Fibroblast of skin of right biceps (primary cell): ENCODE measurements around the gene RIMS4.

ENCODE experiments used
- DNase-seq: peaks from one replicate; pipeline ENCODE4 v3.0.0-alpha.2; 2013

RIMS4 gene

GRCh38 chr20:44736170-44737021 lies 74.0 kb downstream of the RIMS4 start:
- peak; percentile 92 for DNase-seq

GRCh38 chr20:44735816-44736169 lies 74.6 kb downstream of the RIMS4 start:
- DNase-seq: no peak

- peak; percentile 72 for DNase-seq
Measured at GRCh38 chr20:44734938-44735337, 75.4 kb downstream of the RIMS4 start.

GRCh38 chr20:44733341-44734069 lies 76.8 kb downstream of the RIMS4 start:
- peak; percentile 68 for DNase-seq

GRCh38 chr20:44732327-44732726 lies 78.0 kb downstream of the RIMS4 start:
- no peak for DNase-seq

- no peak for DNase-seq
Measured at GRCh38 chr20:44731657-44732056, 78.7 kb downstream of the RIMS4 start.

- DNase-seq: peak; percentile 97
Measured at GRCh38 chr20:44730441-44730840, 79.9 kb downstream of the RIMS4 start.

- peak; percentile 90 for DNase-seq
Measured at GRCh38 chr20:44728801-44729443, 81.4 kb downstream of the RIMS4 start.

- DNase-seq: no peak
Measured at GRCh38 chr20:44727651-44728050, 82.7 kb downstream of the RIMS4 start.

- no peak for DNase-seq
Measured at GRCh38 chr20:44727039-44727438, 83.3 kb downstream of the RIMS4 start.

- no peak for DNase-seq
Measured at GRCh38 chr20:44725837-44726236, 84.5 kb downstream of the RIMS4 start.

GRCh38 chr20:44724423-44725091 lies 85.8 kb downstream of the RIMS4 start:
- no peak for DNase-seq

GRCh38 chr20:44723798-44724362 lies 86.5 kb downstream of the RIMS4 start:
- no peak for DNase-seq

GRCh38 chr20:44723391-44723790 lies 87.0 kb downstream of the RIMS4 start:
- peak; percentile 54 for DNase-seq

- DNase-seq: no peak
Measured at GRCh38 chr20:44722990-44723389, 87.4 kb downstream of the RIMS4 start.

- DNase-seq: no peak
Measured at GRCh38 chr20:44721785-44722054, 88.6 kb downstream of the RIMS4 start.

- peak; percentile 88 for DNase-seq
Measured at GRCh38 chr20:44720997-44721784, 89.2 kb downstream of the RIMS4 start.

- peak; percentile 81 for DNase-seq
Measured at GRCh38 chr20:44720621-44720996, 89.7 kb downstream of the RIMS4 start.

- no peak for DNase-seq
Measured at GRCh38 chr20:44719841-44720240, 90.5 kb downstream of the RIMS4 start.

- DNase-seq: no peak
Measured at GRCh38 chr20:44717986-44718385, 92.4 kb downstream of the RIMS4 start.

- no peak for DNase-seq
Measured at GRCh38 chr20:44716309-44717106, 93.8 kb downstream of the RIMS4 start.
